Measurements from ENCODE around the gene PLCL2.
"Not testable (repeated sequence)": the region's sequence is repeated elsewhere in the genome, so short reads cannot be mapped to it uniquely, and the experiment has no call there.

Gene PLCL2

GRCh38 chr3:17088602-17089313, 204.0 kb downstream of the PLCL2 start:
- no peak for DNase-seq

- no peak for DNase-seq
These were observed 204.6 kb downstream of the PLCL2 start for GRCh38 chr3:17089314-17089700.

- no peak for DNase-seq
These were observed 205.7 kb downstream of the PLCL2 start for GRCh38 chr3:17090280-17090983.

- DNase-seq, result no peak
These were observed 207.3 kb downstream of the PLCL2 start for GRCh38 chr3:17091910-17092582.

GRCh38 chr3:17092583-17092933, 207.8 kb downstream of the PLCL2 start:
- no peak for DNase-seq

- no peak for DNase-seq
These were observed 209.8 kb downstream of the PLCL2 start for GRCh38 chr3:17094551-17094950.

GRCh38 chr3:17103579-17103978, 218.8 kb downstream of the PLCL2 start:
- no peak for DNase-seq

- DNase-seq, result not testable (repeated sequence)
These were observed 222.0 kb downstream of the PLCL2 start for GRCh38 chr3:17106801-17107200.

GRCh38 chr3:17110660-17111396, 226.1 kb downstream of the PLCL2 start:
- no peak for DNase-seq

GRCh38 chr3:17111586-17111985, 226.8 kb downstream of the PLCL2 start:
- DNase-seq, result no peak

- DNase-seq, result no peak
These were observed 230.4 kb downstream of the PLCL2 start for GRCh38 chr3:17115186-17115585.

- DNase-seq, result no peak
These were observed 231.3 kb downstream of the PLCL2 start for GRCh38 chr3:17116007-17116600.

- DNase-seq, result no peak
These were observed 234.0 kb downstream of the PLCL2 start for GRCh38 chr3:17118771-17119170.

- DNase-seq, result no peak
These were observed 234.7 kb downstream of the PLCL2 start for GRCh38 chr3:17119201-17120072.

GRCh38 chr3:17120115-17120514, 235.4 kb downstream of the PLCL2 start:
- DNase-seq, result no peak

- no peak for DNase-seq
These were observed 236.6 kb downstream of the PLCL2 start for GRCh38 chr3:17121336-17121735.

GRCh38 chr3:17122758-17123157, 238.0 kb downstream of the PLCL2 start:
- no peak for DNase-seq

- DNase-seq, result no peak
These were observed 241.1 kb downstream of the PLCL2 start for GRCh38 chr3:17125738-17126442.

- DNase-seq, result not testable (repeated sequence)
These were observed 243.9 kb downstream of the PLCL2 start for GRCh38 chr3:17128671-17129070.

- DNase-seq, result no peak
These were observed 244.8 kb downstream of the PLCL2 start for GRCh38 chr3:17129556-17129955.

GRCh38 chr3:17130956-17131355, 246.2 kb downstream of the PLCL2 start:
- DNase-seq, result no peak

All from NCI-H748 treated with DMSO at 0.1 percent for 48 hours (cell line).